ENCODE data around the gene AP5S1. TPM values are rescaled to one million over a fixed set of nuclear protein-coding genes. Genes with fewer than 3 reads are reported as not detected.

AP5S1 gene
- polyA plus RNA-seq, 1 of the 3 experiments (the other 2 are of a cell fraction): 10.3 TPM

DNA sequence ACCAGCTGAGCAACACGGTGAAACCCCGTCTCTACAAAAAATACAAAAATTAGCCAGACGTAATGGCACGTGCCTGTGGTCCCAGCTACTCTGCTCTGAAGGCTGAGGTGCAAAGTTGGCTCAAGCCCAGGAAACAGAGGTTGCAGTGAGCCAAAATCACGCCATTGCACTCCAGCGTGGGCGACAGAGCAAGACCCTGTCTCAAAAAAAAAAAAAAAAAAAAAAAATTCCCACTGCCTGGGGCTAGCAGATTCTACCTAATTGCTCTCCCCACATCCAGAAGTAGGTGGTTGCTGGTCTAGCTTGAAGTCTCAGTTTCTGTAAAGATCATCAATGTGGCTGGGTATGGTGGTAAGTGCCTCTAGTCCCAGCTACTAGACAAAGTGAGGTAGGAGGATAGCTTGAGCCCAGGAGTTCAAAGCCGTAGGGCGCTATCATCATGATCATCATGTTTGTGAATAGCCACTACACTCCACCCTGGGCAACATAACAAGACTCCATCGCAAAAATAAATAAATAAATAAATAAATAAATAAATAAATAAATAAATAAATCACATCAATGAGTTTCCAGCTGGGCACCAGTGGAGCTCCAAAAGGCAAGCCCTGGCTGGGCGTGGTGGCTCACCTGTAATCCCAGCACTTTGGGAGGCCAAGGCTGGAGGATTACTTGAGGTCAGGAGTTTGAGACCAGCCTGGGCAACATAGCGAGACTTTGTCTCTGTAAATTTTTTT, 6.3 kb upstream of the AP5S1 start:
- WGBS (ENCODE audit: low lambda C conversion rate): 89% methylated on average over 11 of the region's 12 CpGs
- Histone ChIP-seq H3K4me3 (ENCODE audit: low read depth in 2 of 2, low read length in 1 of 2) (no peak overlapping the region), H3F3A (replicated peaks; ENCODE audit: insufficient read depth) (peaks cover 18% of the 10 kb centered on the region), H3K9ac (no peak overlapping the region), H3K27me3 (ENCODE audit: insufficient read depth) (no peaks in the 10 kb centered on the region), H3K4me1 (ENCODE audit: control insufficient read depth in 1 of 2, insufficient read depth in 2 of 2, low read depth in 1 of 2, low read length in 1 of 2) (peaks cover 7 to 31% of the 10 kb centered on the region in 2 experiments; a peak in 3 of 4 replicates), H3K9me2 (no peaks in the 10 kb centered on the region), H4K20me1 (ENCODE audit: insufficient read depth) (no peaks in the 10 kb centered on the region), H3K9me3 (no peaks in the 10 kb centered on the region), H3K4me2 (no peak overlapping the region), H3K36me3 (replicated peaks in 1 of 2; ENCODE audit: control insufficient read depth in 1 of 2, insufficient read depth in 2 of 2, low read length in 1 of 2) (no peaks in the 10 kb centered on the region), H3K79me2 (ENCODE audit: insufficient read depth) (peaks cover 15% of the 10 kb centered on the region), H3K27ac (ENCODE audit: low read depth in 2 of 2, low read length in 1 of 2) (no peak overlapping the region), H2AFZ (ENCODE audit: low read depth) (no peak overlapping the region)
- CTCF ChIA-PET: interaction anchor here (1.0 to 6.6 kb wide), 4 partner anchors 18 to 65 kb away, joined by 3 to 61 read pairs (median 8); partner anchors contain the start of genes CDC25B and CENPB
- DNase-seq: no peak
- TF ChIP-seq TCF12 (IDR thresholded peaks at IDR 0.05) (no peak), TEAD4 (IDR thresholded peaks at IDR 0.05; ENCODE audit: borderline replicate concordance, insufficient read depth) (no peak), JUND (IDR thresholded peaks at IDR 0.05) (no peak), RAD21 (IDR thresholded peaks at IDR 0.05; ENCODE audit: low read length) (no peak)
- TF ChIP-seq, protein P1, sequence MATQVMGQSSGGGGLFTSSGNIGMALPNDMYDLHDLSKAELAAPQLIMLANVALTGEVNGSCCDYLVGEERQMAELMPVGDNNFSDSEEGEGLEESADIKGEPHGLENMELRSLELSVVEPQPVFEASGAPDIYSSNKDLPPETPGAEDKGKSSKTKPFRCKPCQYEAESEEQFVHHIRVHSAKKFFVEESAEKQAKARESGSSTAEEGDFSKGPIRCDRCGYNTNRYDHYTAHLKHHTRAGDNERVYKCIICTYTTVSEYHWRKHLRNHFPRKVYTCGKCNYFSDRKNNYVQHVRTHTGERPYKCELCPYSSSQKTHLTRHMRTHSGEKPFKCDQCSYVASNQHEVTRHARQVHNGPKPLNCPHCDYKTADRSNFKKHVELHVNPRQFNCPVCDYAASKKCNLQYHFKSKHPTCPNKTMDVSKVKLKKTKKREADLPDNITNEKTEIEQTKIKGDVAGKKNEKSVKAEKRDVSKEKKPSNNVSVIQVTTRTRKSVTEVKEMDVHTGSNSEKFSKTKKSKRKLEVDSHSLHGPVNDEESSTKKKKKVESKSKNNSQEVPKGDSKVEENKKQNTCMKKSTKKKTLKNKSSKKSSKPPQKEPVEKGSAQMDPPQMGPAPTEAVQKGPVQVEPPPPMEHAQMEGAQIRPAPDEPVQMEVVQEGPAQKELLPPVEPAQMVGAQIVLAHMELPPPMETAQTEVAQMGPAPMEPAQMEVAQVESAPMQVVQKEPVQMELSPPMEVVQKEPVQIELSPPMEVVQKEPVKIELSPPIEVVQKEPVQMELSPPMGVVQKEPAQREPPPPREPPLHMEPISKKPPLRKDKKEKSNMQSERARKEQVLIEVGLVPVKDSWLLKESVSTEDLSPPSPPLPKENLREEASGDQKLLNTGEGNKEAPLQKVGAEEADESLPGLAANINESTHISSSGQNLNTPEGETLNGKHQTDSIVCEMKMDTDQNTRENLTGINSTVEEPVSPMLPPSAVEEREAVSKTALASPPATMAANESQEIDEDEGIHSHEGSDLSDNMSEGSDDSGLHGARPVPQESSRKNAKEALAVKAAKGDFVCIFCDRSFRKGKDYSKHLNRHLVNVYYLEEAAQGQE (IDR thresholded peaks at IDR 0.05; ENCODE audit: low read depth, low read length): no peak
- TF ChIP-seq, protein P2, sequence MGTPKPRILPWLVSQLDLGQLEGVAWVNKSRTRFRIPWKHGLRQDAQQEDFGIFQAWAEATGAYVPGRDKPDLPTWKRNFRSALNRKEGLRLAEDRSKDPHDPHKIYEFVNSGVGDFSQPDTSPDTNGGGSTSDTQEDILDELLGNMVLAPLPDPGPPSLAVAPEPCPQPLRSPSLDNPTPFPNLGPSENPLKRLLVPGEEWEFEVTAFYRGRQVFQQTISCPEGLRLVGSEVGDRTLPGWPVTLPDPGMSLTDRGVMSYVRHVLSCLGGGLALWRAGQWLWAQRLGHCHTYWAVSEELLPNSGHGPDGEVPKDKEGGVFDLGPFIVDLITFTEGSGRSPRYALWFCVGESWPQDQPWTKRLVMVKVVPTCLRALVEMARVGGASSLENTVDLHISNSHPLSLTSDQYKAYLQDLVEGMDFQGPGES (IDR thresholded peaks at IDR 0.05; ENCODE audit: low read depth, low read length): no peak
- TF ChIP-seq, protein P3, sequence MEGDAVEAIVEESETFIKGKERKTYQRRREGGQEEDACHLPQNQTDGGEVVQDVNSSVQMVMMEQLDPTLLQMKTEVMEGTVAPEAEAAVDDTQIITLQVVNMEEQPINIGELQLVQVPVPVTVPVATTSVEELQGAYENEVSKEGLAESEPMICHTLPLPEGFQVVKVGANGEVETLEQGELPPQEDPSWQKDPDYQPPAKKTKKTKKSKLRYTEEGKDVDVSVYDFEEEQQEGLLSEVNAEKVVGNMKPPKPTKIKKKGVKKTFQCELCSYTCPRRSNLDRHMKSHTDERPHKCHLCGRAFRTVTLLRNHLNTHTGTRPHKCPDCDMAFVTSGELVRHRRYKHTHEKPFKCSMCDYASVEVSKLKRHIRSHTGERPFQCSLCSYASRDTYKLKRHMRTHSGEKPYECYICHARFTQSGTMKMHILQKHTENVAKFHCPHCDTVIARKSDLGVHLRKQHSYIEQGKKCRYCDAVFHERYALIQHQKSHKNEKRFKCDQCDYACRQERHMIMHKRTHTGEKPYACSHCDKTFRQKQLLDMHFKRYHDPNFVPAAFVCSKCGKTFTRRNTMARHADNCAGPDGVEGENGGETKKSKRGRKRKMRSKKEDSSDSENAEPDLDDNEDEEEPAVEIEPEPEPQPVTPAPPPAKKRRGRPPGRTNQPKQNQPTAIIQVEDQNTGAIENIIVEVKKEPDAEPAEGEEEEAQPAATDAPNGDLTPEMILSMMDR (IDR thresholded peaks at IDR 0.05): no peak
- TF ChIP-seq, protein P4, sequence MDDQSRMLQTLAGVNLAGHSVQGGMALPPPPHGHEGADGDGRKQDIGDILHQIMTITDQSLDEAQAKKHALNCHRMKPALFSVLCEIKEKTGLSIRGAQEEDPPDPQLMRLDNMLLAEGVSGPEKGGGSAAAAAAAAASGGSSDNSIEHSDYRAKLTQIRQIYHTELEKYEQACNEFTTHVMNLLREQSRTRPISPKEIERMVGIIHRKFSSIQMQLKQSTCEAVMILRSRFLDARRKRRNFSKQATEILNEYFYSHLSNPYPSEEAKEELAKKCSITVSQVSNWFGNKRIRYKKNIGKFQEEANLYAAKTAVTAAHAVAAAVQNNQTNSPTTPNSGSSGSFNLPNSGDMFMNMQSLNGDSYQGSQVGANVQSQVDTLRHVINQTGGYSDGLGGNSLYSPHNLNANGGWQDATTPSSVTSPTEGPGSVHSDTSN (IDR thresholded peaks at IDR 0.05): no peak
- POLR2A ChIA-PET: no interaction called here

Data from SK-N-SH (cell line).